RWPE1 (cell line): ENCODE results near the gene TNS1.
A peak's percentile ranks its signal among the peaks of the same experiment; 100 is the strongest.

Experiments used
- CTCF ChIA-PET: fragments of 350-600 bp; sonication (Branson Sonifier 250); formaldehyde crosslinking; extraction: SDS; loops from one replicate; lab custom pipeline; 2021; lab: Yijun Ruan, JAX
- POLR2A ChIA-PET: fragments of 400-600 bp; formaldehyde crosslinking; extraction: SDS; loops from one replicate; lab custom pipeline; 2020; ENCODE audit warnings: antibody characterized with exemption; ENCODE audit not compliant: low non-redundant PET; lab: Yijun Ruan, JAX
- DNase-seq: peaks from one replicate; pipeline ENCODE4 v3.0.0; 2012; ENCODE audit warnings: low spot score
- H3K27ac ChIP-seq: fragments of 450-650 bp; 2 replicates; pipeline ENCODE4 v1.5.1; 2017
- CTCF ChIP-seq: fragments of 450-650 bp; conservative IDR thresholded peaks from 2 replicates; pipeline ENCODE4 v1.5.1; 2017; ENCODE audit warnings: low read depth, mild to moderate bottlenecking

The TNS1 gene

DNA sequence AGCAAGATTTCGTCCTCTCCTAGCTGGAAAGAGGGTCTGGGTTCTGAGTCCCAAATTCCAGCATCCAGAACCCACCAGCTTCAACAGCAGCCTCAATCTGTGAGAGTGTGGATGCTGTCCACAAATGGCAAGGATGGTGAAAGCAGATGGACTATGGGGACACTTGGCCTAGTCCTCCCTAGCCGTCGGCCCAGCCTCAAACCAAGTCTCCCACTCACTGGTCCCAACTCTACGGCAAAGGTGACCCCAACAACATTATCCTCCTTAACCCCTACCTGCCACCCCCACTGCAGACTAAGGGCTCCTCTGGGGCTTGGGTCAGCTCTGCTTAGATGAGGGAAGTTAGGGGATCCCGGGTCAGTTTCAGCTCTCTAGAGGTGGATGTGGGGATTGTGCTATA lies 57.3 kb downstream of the TNS1 start:
- CTCF ChIA-PET = no interaction called here
- no peak for DNase-seq
- POLR2A ChIA-PET = no interaction called here
- no peak for TF ChIP-seq CTCF
- H3K27ac ChIP-seq = no peak overlapping the region

- no peak for TF ChIP-seq CTCF
- H3K27ac ChIP-seq = no peak overlapping the region
- ChIA-PET POLR2A (no interaction called here), CTCF (no interaction called here)
- no peak for DNase-seq
Observed at GRCh38 chr2:217944923-217945322, 57.9 kb downstream of the TNS1 start.

- ChIA-PET POLR2A (no interaction called here), CTCF (no interaction called here)
- peak overlapping the region; percentile 49 for H3K27ac ChIP-seq
- no peak for TF ChIP-seq CTCF
- no peak for DNase-seq
Observed at GRCh38 chr2:217944366-217944765, 58.4 kb downstream of the TNS1 start.

- H3K27ac ChIP-seq = peak overlapping the region; percentile 49
- ChIA-PET POLR2A (no interaction called here), CTCF (interaction anchor here (0.6 to 0.7 kb wide), 2 partner anchors 9 to 20 kb away, joined by 3 to 4 read pairs; no protein-coding TSS in a partner anchor)
- DNase-seq = no peak
- TF ChIP-seq CTCF = no peak
Observed at GRCh38 chr2:217943446-217944321, 59.1 kb downstream of the TNS1 start.

DNA sequence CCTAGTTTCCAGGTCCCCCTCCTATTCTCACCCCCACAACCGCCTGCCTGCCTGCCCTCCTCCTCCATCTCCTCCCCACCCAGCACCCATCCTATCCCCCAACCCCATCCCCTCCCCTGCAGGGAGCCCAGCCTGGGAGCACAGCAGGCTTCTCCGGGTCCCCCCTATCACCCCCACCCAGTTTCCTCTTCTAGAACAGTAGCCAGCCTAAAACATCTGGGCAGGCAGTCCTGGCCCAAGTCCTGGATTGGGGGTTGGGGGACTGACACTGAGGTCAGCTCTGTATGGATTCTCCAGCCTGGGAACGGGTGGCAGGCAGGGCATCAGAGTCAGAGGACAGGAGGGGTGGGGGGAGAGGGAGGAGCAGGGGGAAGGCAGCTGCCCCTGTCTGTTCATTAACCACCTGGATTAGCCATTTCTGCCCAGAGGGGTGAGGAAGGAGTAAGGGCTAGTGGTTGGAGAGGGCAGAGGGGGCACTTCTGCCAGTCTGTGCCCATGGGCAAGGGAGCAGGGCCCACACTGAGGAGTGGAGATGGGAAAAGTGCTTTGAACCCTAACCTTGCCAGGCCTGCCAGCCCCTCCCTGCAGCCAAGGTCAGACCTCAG lies 60.0 kb downstream of the TNS1 start:
- ChIA-PET POLR2A (no interaction called here), CTCF (interaction anchor here (0.7 kb wide), 1 partner anchor 8 kb away, joined by 3 read pairs; no protein-coding TSS in a partner anchor)
- H3K27ac ChIP-seq = peak overlapping the region; percentile 49
- no peak for DNase-seq
- TF ChIP-seq CTCF = no peak

GRCh38 chr2:217941886-217942728 lies 60.7 kb downstream of the TNS1 start:
- no peak for TF ChIP-seq CTCF
- ChIA-PET CTCF (no interaction called here), POLR2A (no interaction called here)
- H3K27ac ChIP-seq = peak overlapping the region; percentile 49; the same call in 1 of the 2 replicates
- no peak for DNase-seq
